HG03469 (cell line): ENCODE results near the gene OR2L8.

Experiments used
- ATAC-seq: cut with Tn5 transposase; IDR thresholded peaks from one replicate; pipeline ENCODE4 v1.9.1; 2021; ENCODE audit warnings: mild to moderate bottlenecking, moderate library complexity, moderate number of reproducible peaks; ENCODE audit not compliant: unreplicated experiment

Gene OR2L8, protein sequence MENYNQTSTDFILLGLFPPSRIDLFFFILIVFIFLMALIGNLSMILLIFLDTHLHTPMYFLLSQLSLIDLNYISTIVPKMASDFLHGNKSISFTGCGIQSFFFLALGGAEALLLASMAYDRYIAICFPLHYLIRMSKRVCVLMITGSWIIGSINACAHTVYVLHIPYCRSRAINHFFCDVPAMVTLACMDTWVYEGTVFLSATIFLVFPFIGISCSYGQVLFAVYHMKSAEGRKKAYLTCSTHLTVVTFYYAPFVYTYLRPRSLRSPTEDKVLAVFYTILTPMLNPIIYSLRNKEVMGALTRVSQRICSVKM

GRCh38 chr1:247948558-247948957 is at the start of gene OR2L8:
Gene OR2L8 (plus strand): TSS chr1:247948858. CDS start chr1:247948858, 0 bp downstream.
- ATAC-seq, result no peak

GRCh38 chr1:247904122-247904521 is 44.5 kb upstream of the OR2L8 start:
- no peak for ATAC-seq

DNA sequence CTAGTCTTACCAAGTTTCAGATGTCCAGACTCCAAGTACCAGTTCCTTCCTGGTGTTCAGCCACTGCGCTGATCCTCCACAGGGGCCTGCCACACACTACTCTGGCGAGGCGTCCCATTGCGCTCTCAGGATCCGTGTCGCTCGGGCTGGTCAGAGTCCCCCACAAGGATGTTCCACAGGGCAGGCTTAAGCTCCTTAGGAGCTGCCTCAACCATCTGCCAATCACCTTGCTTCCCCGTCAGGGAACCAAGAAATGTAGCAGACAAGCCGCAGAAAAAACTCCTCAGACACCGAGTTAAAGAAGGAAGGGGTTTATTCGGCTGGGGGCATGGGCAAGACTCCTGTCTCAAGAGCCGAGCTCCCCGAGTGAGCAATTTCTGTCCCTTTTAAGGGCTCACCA is 43.5 kb upstream of the OR2L8 start:
- ATAC-seq, result no peak

DNA sequence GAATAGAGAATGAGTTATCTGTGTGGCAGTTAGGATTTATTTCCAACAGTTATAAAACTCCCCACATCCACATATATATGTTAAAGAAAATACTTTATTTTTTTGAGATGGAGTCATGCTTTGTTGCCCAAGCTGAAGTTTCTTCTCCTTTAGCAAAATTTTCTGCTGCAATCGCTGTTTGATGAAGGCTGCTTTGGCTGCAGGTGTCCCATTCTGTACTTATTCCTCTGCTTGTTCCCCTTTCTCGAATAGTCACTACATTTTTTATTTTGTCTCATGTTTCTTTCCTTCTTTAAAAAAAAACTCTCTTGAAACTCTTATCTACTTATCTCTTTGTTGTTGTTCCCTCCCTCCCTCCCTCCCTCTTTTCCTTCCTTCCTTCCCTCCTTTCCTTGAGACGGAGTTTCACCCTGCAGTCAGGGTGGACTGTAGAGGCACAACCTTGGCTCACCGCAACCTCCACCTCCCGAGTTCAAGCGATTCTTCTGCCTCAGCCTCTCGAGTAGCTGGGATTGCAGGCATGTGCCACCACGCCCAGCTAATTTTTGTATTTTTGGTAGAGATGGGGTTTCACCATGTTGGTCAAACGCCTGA is 42.7 kb upstream of the OR2L8 start:
- no peak for ATAC-seq

- ATAC-seq, result no peak
Measured at GRCh38 chr1:247906504-247907047, 42.1 kb upstream of the OR2L8 start.

GRCh38 chr1:247908766-247909165 is 39.9 kb upstream of the OR2L8 start:
- no peak for ATAC-seq

GRCh38 chr1:247913786-247914185 is 34.9 kb upstream of the OR2L8 start:
- ATAC-seq, result no peak

DNA sequence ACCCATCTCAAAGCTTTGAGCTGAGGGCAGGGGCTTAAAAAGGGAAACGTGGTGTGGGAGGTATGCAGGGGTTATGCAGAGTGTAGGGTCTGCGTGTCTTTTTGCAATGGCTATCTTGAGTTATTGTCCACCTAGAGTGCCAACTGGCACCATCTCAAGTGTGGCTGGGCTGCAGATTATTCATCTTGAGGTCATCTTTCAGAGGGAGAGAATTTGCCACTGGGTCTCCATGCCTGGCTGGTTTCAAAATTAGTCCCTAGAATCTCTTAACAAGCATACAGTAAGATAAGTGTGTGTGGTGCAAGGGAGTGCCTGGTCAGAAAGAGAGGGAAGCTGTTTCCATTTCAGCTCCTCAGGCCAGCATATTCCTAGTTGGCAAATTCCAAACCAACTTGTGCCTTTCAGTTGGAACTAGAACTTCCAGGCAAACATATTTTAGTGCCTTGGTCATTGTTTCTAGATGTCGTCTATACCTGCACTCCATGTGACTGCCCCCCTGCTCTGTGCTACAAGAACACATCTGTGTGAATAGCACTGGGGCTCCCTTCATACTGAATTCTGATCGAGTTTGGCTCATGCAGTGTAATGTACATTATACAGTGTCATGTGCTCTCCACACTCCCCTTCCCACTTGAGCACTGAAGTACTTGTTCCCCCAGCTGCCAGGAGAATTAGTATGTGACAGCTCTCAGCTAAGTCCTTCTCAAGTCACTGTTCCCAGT is 33.6 kb upstream of the OR2L8 start:
- ATAC-seq, result no peak

- ATAC-seq, result no peak
Measured at GRCh38 chr1:247919952-247920351, 28.7 kb upstream of the OR2L8 start, which contains the start of gene OR2T8. Gene OR2T8 (plus strand): TSS chr1:247920252. CDS start chr1:247921018, 766 bp downstream.

- ATAC-seq, result no peak
Measured at GRCh38 chr1:247923941-247924340, 24.7 kb upstream of the OR2L8 start.

DNA sequence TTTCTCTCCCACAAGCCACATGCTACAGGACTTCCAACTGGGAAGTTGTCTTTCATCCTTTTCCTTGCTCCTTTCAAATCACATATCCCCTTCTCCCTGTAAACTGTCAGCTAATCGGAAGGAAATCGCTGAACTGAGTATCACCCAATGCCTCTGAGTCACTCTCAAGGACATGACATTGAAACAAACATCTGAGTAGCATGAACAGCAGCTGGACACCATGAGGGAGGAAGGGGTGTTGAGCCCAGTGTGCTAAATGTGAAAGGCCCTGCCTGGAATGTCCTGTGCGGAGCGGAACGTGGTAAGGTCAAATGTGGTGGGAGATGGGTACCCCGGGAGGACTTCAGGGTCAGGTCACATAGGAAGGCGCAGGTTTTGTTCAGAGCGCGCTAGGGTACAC is 23.8 kb upstream of the OR2L8 start, which contains the start of gene OR2AJ1:
OR2AJ1 (plus strand) TSS at position 22 of the 400 bp plus-strand sequence. CDS start 8,880 bp downstream, outside the sequence.
- no peak for ATAC-seq

GRCh38 chr1:247933989-247934388 is 14.7 kb upstream of the OR2L8 start:
- no peak for ATAC-seq

DNA sequence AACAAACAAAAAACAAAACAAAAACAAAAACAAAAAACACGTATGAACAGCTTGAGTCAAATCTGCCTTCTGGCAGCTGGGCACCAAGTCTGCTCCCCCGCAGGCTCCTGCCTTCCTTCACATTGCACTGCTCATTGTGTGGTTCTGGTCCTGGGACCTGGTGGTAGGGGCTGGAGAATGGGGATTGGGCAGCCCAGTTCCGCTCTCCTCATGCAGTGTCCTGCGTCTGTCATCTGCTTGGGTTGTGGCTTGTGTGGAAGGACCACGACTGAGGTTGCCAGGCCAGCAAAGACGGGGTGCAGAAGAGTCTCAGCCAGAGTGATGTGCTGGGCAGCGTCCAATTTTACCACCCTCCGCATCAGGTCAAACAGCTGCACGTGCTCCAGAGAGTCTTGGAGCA is 12.9 kb upstream of the OR2L8 start:
- no peak for ATAC-seq

DNA sequence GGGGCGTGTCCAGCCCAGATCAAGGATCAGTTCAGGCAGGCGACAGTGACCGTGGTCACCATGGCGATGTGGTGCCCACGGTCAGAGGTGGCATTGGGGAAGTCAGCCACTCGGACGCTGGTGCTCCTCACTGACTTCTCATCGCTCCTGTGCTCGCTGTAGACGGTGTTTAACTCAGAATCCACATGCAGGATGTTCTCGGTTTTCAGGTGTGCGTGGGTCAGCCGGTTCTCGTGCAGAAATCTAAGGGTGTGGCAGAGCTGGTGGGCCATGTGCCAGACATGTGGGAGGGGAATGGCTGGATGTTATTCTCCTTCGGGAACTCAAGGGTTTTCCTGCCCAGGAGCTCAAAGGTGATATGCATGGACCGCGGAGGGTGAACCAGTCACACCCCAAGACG is 12.2 kb upstream of the OR2L8 start:
- no peak for ATAC-seq

DNA sequence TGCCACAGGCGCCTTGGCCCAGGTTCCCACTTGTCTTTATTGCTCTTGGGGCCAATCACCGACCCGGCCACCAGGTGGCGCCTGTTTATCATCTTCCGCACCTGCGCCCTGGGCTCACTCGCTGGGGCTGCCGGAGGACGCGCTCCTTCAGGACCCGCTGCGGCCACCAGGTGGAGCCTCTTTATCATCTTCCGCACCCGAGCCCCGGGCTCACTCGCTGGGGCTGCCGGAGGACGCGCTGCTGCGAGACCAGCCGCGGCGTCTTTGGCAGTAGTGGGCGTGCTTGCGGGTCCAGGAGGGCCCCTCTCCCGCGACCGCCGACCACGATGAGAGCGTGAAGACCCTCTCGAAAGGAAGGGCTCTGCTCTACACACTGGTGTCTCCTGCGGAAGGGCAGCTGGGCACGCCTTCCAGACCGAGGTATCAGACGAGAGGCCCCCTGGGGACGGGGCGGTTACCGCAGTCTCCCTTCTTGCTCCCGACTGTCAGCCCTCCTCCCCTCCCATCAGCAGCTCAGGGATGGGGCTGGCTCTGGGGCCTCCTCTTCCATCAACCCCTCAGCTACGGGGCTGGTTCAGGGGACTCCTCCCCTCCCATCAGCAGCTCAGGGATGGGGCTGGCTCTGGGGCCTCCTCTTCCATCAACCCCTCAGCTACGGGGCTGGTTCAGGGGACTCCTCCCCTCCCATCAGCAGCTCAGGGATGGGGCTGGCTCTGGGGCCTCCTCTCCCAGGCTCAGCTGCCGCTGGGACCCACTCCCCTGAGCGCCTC is 11.5 kb upstream of the OR2L8 start:
- ATAC-seq, result peak; percentile 100

- ATAC-seq, result no peak
Measured at GRCh38 chr1:247942624-247943023, 6.0 kb upstream of the OR2L8 start.

GRCh38 chr1:247953408-247953807 is 4.8 kb downstream of the OR2L8 start:
- no peak for ATAC-seq

DNA sequence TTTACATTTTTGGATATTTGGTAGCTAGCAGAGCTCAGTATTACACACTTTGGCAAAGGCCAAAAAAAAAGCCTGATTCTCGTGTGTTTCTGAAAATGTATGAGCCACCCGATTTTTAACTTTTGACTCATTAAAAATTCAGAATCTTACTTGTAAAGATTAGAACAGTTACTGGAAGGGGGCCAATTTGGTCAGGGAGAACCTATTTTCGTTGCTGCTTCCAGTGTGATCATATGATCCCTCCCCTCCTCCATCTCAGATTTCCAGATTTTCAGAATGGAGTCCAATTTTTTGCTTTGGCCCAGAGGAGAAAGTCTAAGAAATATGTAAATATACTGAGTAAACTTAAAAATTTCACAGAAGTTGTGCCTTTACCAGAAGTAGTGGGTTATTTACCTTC is 13.1 kb downstream of the OR2L8 start:
- no peak for ATAC-seq

- ATAC-seq, result no peak
Measured at GRCh38 chr1:247962911-247963588, 14.4 kb downstream of the OR2L8 start.

- ATAC-seq, result no peak
Measured at GRCh38 chr1:247964933-247965332, 16.3 kb downstream of the OR2L8 start, which contains the start of gene OR2AK2. Gene OR2AK2 (plus strand): TSS chr1:247965233. CDS start chr1:247965377, 144 bp downstream.
